Heart left ventricle (tissue), 13 donors: Measurements from ENCODE around the gene RAB13.

Source experiments
- POLR2A ChIP-seq, 2 donors: fragments of 450-650 bp; IDR thresholded peaks; one replicate each; pipeline ENCODE4 v1.6.1; 2017; ENCODE audit warnings: antibody characterized with exemption in 2 of 2, mild to moderate bottlenecking in 2 of 2, moderate library complexity in 2 of 2
- TF ChIP-seq, protein P1 (sequence below), 12 donors: fragments of 200-600 bp; sonication (generic) in 4 of 12; IDR thresholded peaks; one replicate each; pipeline versions ENCODE4 v1.5.0 to v1.8.0; 2018 to 2022; ENCODE audit warnings: antibody characterized with exemption in 12 of 12, mild to moderate bottlenecking in 5 of 12
- donor health status: ischemic (EF 13 %, LVEDD 7.1; RV severe dilation, severe dysfunction).
- donor health status: DM: no; HTN: yes; CAD: no.
- donor health status: DM: no; HTN: no; CAD: no.
- donor health status: ischemic (EF 25% LVEDD 6.9; RV normal size, moderate dysfunction).
- donor health status: ischemic (EF 25% LVEDD 5.7; RV mildly dilated, moderate dysfunction).
- donor health status: ischemic (EF 35%, LVEDD 5.7; RV mildly dilated, moderate dysfunction).
- donor health status: nonischemic (EF 11% LVEDD 7.7; RV severe dilation, severe dysfunction).
- donor health status: DM: yes; HTN: yes; CAD: no.
- donor health status: PGD.
- donor health status: ischemic (EF 29% LVEDD 5.4; RV normal size, mild dysfunction).
- donor health status: nonischemic (EF 23%, LVEDD 6.1; RV moderate dilation, normal function).

- no peak for TF ChIP-seq POLR2A (IDR thresholded peaks at IDR 0.05)
- TF ChIP-seq, protein P1, sequence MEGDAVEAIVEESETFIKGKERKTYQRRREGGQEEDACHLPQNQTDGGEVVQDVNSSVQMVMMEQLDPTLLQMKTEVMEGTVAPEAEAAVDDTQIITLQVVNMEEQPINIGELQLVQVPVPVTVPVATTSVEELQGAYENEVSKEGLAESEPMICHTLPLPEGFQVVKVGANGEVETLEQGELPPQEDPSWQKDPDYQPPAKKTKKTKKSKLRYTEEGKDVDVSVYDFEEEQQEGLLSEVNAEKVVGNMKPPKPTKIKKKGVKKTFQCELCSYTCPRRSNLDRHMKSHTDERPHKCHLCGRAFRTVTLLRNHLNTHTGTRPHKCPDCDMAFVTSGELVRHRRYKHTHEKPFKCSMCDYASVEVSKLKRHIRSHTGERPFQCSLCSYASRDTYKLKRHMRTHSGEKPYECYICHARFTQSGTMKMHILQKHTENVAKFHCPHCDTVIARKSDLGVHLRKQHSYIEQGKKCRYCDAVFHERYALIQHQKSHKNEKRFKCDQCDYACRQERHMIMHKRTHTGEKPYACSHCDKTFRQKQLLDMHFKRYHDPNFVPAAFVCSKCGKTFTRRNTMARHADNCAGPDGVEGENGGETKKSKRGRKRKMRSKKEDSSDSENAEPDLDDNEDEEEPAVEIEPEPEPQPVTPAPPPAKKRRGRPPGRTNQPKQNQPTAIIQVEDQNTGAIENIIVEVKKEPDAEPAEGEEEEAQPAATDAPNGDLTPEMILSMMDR (IDR thresholded peaks at IDR 0.05): no peak
Observed at GRCh38 chr1:153933955-153934354, 52.2 kb downstream of the RAB13 start.
